Epithelial cell of esophagus (primary cell): ENCODE measurements around the gene ARMC2.

Source experiments
- DNase-seq: peaks from one replicate; pipeline ENCODE4 v3.0.0; 2010; ENCODE audit warnings: low read depth
- H3K4me3 ChIP-seq: 2 replicates; pipeline ENCODE4 v1.5.1; 2011; ENCODE audit warnings: mild to moderate bottlenecking, low read length, control low read depth
- TF ChIP-seq, protein P1 (sequence below): IDR thresholded peaks from 2 replicates; pipeline ENCODE4 v1.5.1; 2011; ENCODE audit warnings: low read depth, mild to moderate bottlenecking, low read length, control low read depth, inconsistent platforms; ENCODE audit not compliant: insufficient read depth; ENCODE audit errors: missing control alignments

Gene ARMC2

DNA sequence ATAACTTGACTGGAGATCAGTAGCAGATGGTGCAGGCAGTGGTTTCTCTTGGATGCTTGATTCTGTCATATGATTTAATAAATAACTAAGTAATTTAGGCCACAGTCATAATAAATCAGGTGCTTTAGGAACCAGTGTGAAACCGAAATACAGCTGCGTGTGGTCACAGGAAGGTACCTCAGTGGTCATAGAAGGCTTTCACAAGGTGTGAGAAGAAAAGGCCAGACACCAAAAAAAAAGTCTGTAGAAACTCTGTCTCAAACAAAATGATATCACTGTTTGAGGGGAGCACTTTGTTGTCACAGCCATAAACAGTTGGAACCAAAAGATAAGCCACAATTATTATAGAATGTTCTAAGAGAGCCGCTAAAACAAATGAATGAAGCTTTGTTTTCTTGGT is 56.5 kb downstream of the ARMC2 start:
- no peak overlapping the region for H3K4me3 ChIP-seq
- DNase-seq = no peak
- TF ChIP-seq, protein P1, sequence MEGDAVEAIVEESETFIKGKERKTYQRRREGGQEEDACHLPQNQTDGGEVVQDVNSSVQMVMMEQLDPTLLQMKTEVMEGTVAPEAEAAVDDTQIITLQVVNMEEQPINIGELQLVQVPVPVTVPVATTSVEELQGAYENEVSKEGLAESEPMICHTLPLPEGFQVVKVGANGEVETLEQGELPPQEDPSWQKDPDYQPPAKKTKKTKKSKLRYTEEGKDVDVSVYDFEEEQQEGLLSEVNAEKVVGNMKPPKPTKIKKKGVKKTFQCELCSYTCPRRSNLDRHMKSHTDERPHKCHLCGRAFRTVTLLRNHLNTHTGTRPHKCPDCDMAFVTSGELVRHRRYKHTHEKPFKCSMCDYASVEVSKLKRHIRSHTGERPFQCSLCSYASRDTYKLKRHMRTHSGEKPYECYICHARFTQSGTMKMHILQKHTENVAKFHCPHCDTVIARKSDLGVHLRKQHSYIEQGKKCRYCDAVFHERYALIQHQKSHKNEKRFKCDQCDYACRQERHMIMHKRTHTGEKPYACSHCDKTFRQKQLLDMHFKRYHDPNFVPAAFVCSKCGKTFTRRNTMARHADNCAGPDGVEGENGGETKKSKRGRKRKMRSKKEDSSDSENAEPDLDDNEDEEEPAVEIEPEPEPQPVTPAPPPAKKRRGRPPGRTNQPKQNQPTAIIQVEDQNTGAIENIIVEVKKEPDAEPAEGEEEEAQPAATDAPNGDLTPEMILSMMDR = no peak

GRCh38 chr6:108914235-108915022 is 66.2 kb downstream of the ARMC2 start:
- TF ChIP-seq, protein P1 = peak; percentile 48
- H3K4me3 ChIP-seq = no peak overlapping the region
- no peak for DNase-seq

DNA sequence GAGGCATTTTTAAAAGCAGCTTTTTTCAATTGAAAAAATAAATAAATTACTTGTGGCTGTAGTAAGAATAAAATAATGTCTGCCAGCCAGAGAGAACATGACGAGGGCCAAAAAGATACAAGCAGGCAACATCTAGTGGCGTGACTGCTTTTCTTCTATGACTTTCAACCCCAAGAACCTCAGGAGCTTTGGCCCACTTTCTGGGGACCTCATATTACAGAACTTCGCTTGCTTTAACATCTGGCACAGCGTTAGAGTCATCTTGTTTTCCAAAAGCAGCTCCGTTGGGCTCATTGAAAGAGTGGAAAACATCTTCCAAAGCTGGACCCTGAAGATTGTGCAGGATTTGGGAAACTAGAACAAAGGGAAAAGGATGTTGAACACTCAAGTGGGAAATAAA is 67.0 kb downstream of the ARMC2 start:
- no peak for DNase-seq
- no peak overlapping the region for H3K4me3 ChIP-seq
- TF ChIP-seq, protein P1 = no peak

GRCh38 chr6:108916026-108916686 is 67.9 kb downstream of the ARMC2 start:
- TF ChIP-seq, protein P1 = no peak
- DNase-seq = peak; percentile 81
- H3K4me3 ChIP-seq = no peak overlapping the region

- no peak for DNase-seq
- TF ChIP-seq, protein P1 = no peak
- no peak overlapping the region for H3K4me3 ChIP-seq
Observed at GRCh38 chr6:108920751-108921150, 72.5 kb downstream of the ARMC2 start.

GRCh38 chr6:108921547-108922361 is 73.5 kb downstream of the ARMC2 start:
- peak; percentile 39 for DNase-seq
- TF ChIP-seq, protein P1 = no peak
- no peak overlapping the region for H3K4me3 ChIP-seq
